ENCODE data around the gene KDM2B. TPM values are rescaled to one million over a fixed set of nuclear protein-coding genes. Genes with fewer than 3 reads are reported as not detected.

Gene KDM2B
- total RNA-seq, 1 donor from 2014 or later = 18.9 TPM

GRCh38 chr12:121442028-121442948 lies 138.5 kb downstream of the KDM2B start:
- intact Hi-C loops (cut with DNase I) = loop anchor here (5.0 kb wide), 1 partner anchor 110 kb away; no protein-coding TSS in a partner anchor
- Histone ChIP-seq H3K4me1 (peaks cover 13% of the 10 kb centered on the region), H3K4me3 (no peak overlapping the region), H3K36me3 (peaks cover 0 to 43% of the 10 kb centered on the region in 2 donors), H3K9me3 (no peaks in the 10 kb centered on the region), H3K27ac (no peak overlapping the region), H3K27me3 (no peaks in the 10 kb centered on the region)
- no peak for DNase-seq (ENCODE audit: extremely low spot score in 2 of 2)
- TF ChIP-seq POLR2A (IDR thresholded peaks at IDR 0.05) (no peak), CTCF (IDR thresholded peaks at IDR 0.05) (no peak), POLR2AphosphoS5 (IDR thresholded peaks at IDR 0.05; ENCODE audit: insufficient read depth in 1 of 2, low read depth in 1 of 2) (no peak)

GRCh38 chr12:121441555-121441954 lies 139.3 kb downstream of the KDM2B start:
- Histone ChIP-seq H3K36me3 (peaks cover 0 to 43% of the 10 kb centered on the region in 2 donors), H3K27ac (no peak overlapping the region), H3K27me3 (no peaks in the 10 kb centered on the region), H3K4me3 (no peak overlapping the region), H3K9me3 (no peaks in the 10 kb centered on the region), H3K4me1 (peaks cover 13% of the 10 kb centered on the region)
- intact Hi-C loops (cut with DNase I) = loop anchor here (5.0 kb wide), 1 partner anchor 109 kb away; no protein-coding TSS in a partner anchor
- TF ChIP-seq POLR2AphosphoS5 (IDR thresholded peaks at IDR 0.05; ENCODE audit: insufficient read depth in 1 of 2, low read depth in 1 of 2) (no peak), CTCF (IDR thresholded peaks at IDR 0.05) (no peak), POLR2A (IDR thresholded peaks at IDR 0.05) (no peak)
- DNase-seq (ENCODE audit: extremely low spot score in 2 of 2) = no peak

GRCh38 chr12:121440768-121441167 lies 140.1 kb downstream of the KDM2B start:
- TF ChIP-seq POLR2AphosphoS5 (IDR thresholded peaks at IDR 0.05; ENCODE audit: insufficient read depth in 1 of 2, low read depth in 1 of 2) (no peak), POLR2A (IDR thresholded peaks at IDR 0.05) (no peak), CTCF (IDR thresholded peaks at IDR 0.05) (no peak)
- peaks cover 0 to 44% of the 10 kb centered on the region in 2 donors for H3K36me3 ChIP-seq
- H3K27ac ChIP-seq = no peak overlapping the region
- intact Hi-C loops (cut with DNase I) = loop anchor here (5.0 kb wide), 1 partner anchor 108 kb away; no protein-coding TSS in a partner anchor
- H3K9me3 ChIP-seq = no peaks in the 10 kb centered on the region
- H3K4me1 ChIP-seq = peaks cover 13% of the 10 kb centered on the region
- H3K4me3 ChIP-seq = no peak overlapping the region
- no peak for DNase-seq (ENCODE audit: extremely low spot score in 2 of 2)
- H3K27me3 ChIP-seq = no peaks in the 10 kb centered on the region

- Histone ChIP-seq H3K36me3 (peaks cover 0 to 50% of the 10 kb centered on the region in 2 donors), H3K4me3 (no peak overlapping the region), H3K4me1 (peaks cover 13% of the 10 kb centered on the region), H3K27ac (no peak overlapping the region), H3K27me3 (no peaks in the 10 kb centered on the region), H3K9me3 (no peaks in the 10 kb centered on the region)
- no peak for DNase-seq (ENCODE audit: extremely low spot score in 2 of 2)
- intact Hi-C loops (cut with DNase I) = loop anchor here (5.0 kb wide), 1 partner anchor 107 kb away; no protein-coding TSS in a partner anchor
- no peak for TF ChIP-seq POLR2AphosphoS5 (IDR thresholded peaks at IDR 0.05; ENCODE audit: insufficient read depth in 1 of 2, low read depth in 1 of 2)
- TF ChIP-seq POLR2A (IDR thresholded peaks at IDR 0.05) = no peak
- TF ChIP-seq CTCF (IDR thresholded peaks at IDR 0.05) = no peak
These were observed 141.1 kb downstream of the KDM2B start for GRCh38 chr12:121439715-121440114.

GRCh38 chr12:121438905-121439304 lies 141.9 kb downstream of the KDM2B start:
- intact Hi-C loops (cut with DNase I) = no loop called here
- no peak for TF ChIP-seq POLR2AphosphoS5 (IDR thresholded peaks at IDR 0.05; ENCODE audit: insufficient read depth in 1 of 2, low read depth in 1 of 2)
- TF ChIP-seq CTCF (IDR thresholded peaks at IDR 0.05) = no peak
- TF ChIP-seq POLR2A (IDR thresholded peaks at IDR 0.05) = no peak
- no peak for DNase-seq (ENCODE audit: extremely low spot score in 2 of 2)

More at GRCh38 chr12:121438905-121439304, 141.9 kb downstream of the KDM2B start:
- Histone ChIP-seq H3K36me3 (peaks cover 0 to 56% of the 10 kb centered on the region in 2 donors), H3K4me1 (peaks cover 11% of the 10 kb centered on the region), H3K27me3 (no peaks in the 10 kb centered on the region), H3K9me3 (no peaks in the 10 kb centered on the region), H3K27ac (no peak overlapping the region), H3K4me3 (no peak overlapping the region)

Data from vagina (tissue), 2 donors.